Epidermal melanocyte (primary cell): ENCODE results near the gene CARMIL3.
"Not testable (repeated sequence)": the region's sequence is repeated elsewhere in the genome, so short reads cannot be mapped to it uniquely, and the experiment has no call there.

Experiments used
- DNase-seq: peaks from one replicate; pipeline ENCODE4 v3.0.0; 2011; ENCODE audit warnings: low spot score; ENCODE audit not compliant: insufficient read length

Gene CARMIL3

GRCh38 chr14:24040692-24041091 is 11.1 kb upstream of the CARMIL3 start:
- DNase-seq, result no peak

GRCh38 chr14:24042746-24043145 is 9.1 kb upstream of the CARMIL3 start:
- DNase-seq, result no peak

- DNase-seq, result not testable (repeated sequence)
Measured at GRCh38 chr14:24049002-24049401, 2.8 kb upstream of the CARMIL3 start.

- DNase-seq, result peak; percentile 4
Measured at GRCh38 chr14:24050753-24051152, 1.1 kb upstream of the CARMIL3 start.

GRCh38 chr14:24051176-24051788 is 527 bp upstream of the CARMIL3 start:
- DNase-seq, result peak; percentile 4

GRCh38 chr14:24052656-24053547 is 1.1 kb downstream of the CARMIL3 start:
- DNase-seq, result no peak

- no peak for DNase-seq
Measured at GRCh38 chr14:24053548-24054323, 1.9 kb downstream of the CARMIL3 start.

- no peak for DNase-seq
Measured at GRCh38 chr14:24054324-24054641, 2.5 kb downstream of the CARMIL3 start.

- peak; percentile 7 for DNase-seq
Measured at GRCh38 chr14:24054646-24055045, 2.8 kb downstream of the CARMIL3 start.

GRCh38 chr14:24055971-24056799 is 4.4 kb downstream of the CARMIL3 start:
- DNase-seq, result peak; percentile 7

- no peak for DNase-seq
Measured at GRCh38 chr14:24056800-24057184, 5.0 kb downstream of the CARMIL3 start.

GRCh38 chr14:24057271-24057670 is 5.5 kb downstream of the CARMIL3 start:
- peak; percentile 7 for DNase-seq

- DNase-seq, result peak; percentile 8
Measured at GRCh38 chr14:24057867-24058259, 6.1 kb downstream of the CARMIL3 start.

- DNase-seq, result peak; percentile 96
Measured at GRCh38 chr14:24058260-24058950, 6.6 kb downstream of the CARMIL3 start.

- DNase-seq, result no peak
Measured at GRCh38 chr14:24058951-24059475, 7.2 kb downstream of the CARMIL3 start.

- DNase-seq, result peak; percentile 9
Measured at GRCh38 chr14:24059841-24060388, 8.1 kb downstream of the CARMIL3 start.

- no peak for DNase-seq
Measured at GRCh38 chr14:24060443-24060842, 8.6 kb downstream of the CARMIL3 start.

- DNase-seq, result peak; percentile 5
Measured at GRCh38 chr14:24060984-24061913, 9.4 kb downstream of the CARMIL3 start.
